GM23248 (cell line): Measurements from ENCODE around the gene ANKEF1. TPM values are rescaled to one million over a fixed set of nuclear protein-coding genes. Genes with fewer than 3 reads are reported as not detected.

ENCODE experiments used
- DNase-seq: peaks from one replicate; pipeline ENCODE4 v3.0.0-alpha.2; 2015
- H2AFZ ChIP-seq: fragments of 200-600 bp; sonication (generic); 2 replicates; pipeline ENCODE4 v1.6.1; 2016; ENCODE audit warnings: antibody characterized with exemption
- H3F3A ChIP-seq: fragments of 200-600 bp; sonication (generic); 2 replicates; pipeline ENCODE4 v1.6.1; 2016; ENCODE audit warnings: mild to moderate bottlenecking, antibody characterized with exemption, mixed run types; ENCODE audit not compliant: insufficient read depth
- H3K27ac ChIP-seq: fragments of 200-600 bp; sonication (generic); 2 replicates; pipeline ENCODE4 v1.5.1; 2016; ENCODE audit warnings: mild to moderate bottlenecking
- H3K27me3 ChIP-seq: fragments of 200-600 bp; sonication (generic); replicated peaks from 2 replicates; pipeline ENCODE4 v1.6.1; 2016; ENCODE audit warnings: mild to moderate bottlenecking; ENCODE audit not compliant: insufficient read depth
- H3K36me3 ChIP-seq: fragments of 200-600 bp; sonication (generic); 2 replicates; pipeline ENCODE4 v1.6.1; 2016; ENCODE audit warnings: low read depth, mild to moderate bottlenecking
- H3K4me1 ChIP-seq: fragments of 200-600 bp; sonication (generic); 2 replicates; pipeline ENCODE4 v1.6.1; 2016; ENCODE audit warnings: mild to moderate bottlenecking; ENCODE audit not compliant: insufficient read depth
- H3K4me2 ChIP-seq: fragments of 200-600 bp; sonication (generic); one replicate; pipeline ENCODE4 v1.6.1; 2016; ENCODE audit warnings: mild to moderate bottlenecking; ENCODE audit not compliant: unreplicated experiment
- H3K4me3 ChIP-seq: fragments of 200-600 bp; sonication (generic); 2 replicates; pipeline ENCODE4 v1.5.1; 2016; ENCODE audit warnings: mild to moderate bottlenecking
- H3K79me2 ChIP-seq: fragments of 200-600 bp; sonication (generic); 2 replicates; pipeline ENCODE4 v1.6.1; 2016; ENCODE audit warnings: mild to moderate bottlenecking; ENCODE audit not compliant: insufficient read depth
- H3K9ac ChIP-seq: fragments of 200-600 bp; sonication (generic); 2 replicates; pipeline ENCODE4 v1.6.1; 2016; ENCODE audit warnings: mild to moderate bottlenecking
- H3K9me2 ChIP-seq: fragments of 200-600 bp; sonication (generic); 2 replicates; pipeline ENCODE4 v1.6.1; 2016; ENCODE audit warnings: mixed run types, mild to moderate bottlenecking, moderate library complexity; ENCODE audit not compliant: insufficient read depth
- H3K9me3 ChIP-seq: fragments of 200-600 bp; sonication (generic); one replicate; pipeline ENCODE4 v1.6.1; 2017; ENCODE audit warnings: low read depth
- H4K20me1 ChIP-seq: fragments of 200-600 bp; sonication (generic); 2 replicates; pipeline ENCODE4 v1.6.0; 2016; ENCODE audit not compliant: insufficient read depth
- EZH2 ChIP-seq: fragments of 200-600 bp; sonication (generic); IDR thresholded peaks from 2 replicates; pipeline ENCODE4 v1.6.1; 2018; ENCODE audit warnings: antibody characterized with exemption, mild to moderate bottlenecking; ENCODE audit not compliant: insufficient read depth, poor library complexity, severe bottlenecking
- EZH2phosphoT487 ChIP-seq: fragments of 200-600 bp; sonication (generic); IDR thresholded peaks from 2 replicates; pipeline ENCODE4 v1.6.1; 2018; ENCODE audit warnings: antibody characterized with exemption, moderate library complexity, mild to moderate bottlenecking, low read depth; ENCODE audit not compliant: insufficient read depth
- WGBS, 2 experiments: methylation state at CpG; one replicate each; pipeline ENCODE4 v1.1.6; 2015 to 2017; ENCODE audit warnings: low lambda C conversion rate in 2 of 2, low coverage in 1 of 2; ENCODE audit errors: missing lambda C conversion rate in 2 of 2; 5-methylcytosine and 5-hydroxymethylcytosine counted together
- in situ Hi-C: fragments of 300-500 bp; cut with MboI; formaldehyde crosslinking; loops from 2 replicates; pipeline ENCODE4 v1.15.0; 2020
- polyA plus RNA-seq: library from polyadenylated mRNA; unstranded; fragments of >200 nt; fragmentation: Nextera tagmentation; extraction: Ambion mirVana; gene quantifications from 2 replicates; pipeline ENCODE4 v1.2.1, GENCODE V29; 2016
- total RNA-seq: library from RNA; depleted of rRNA; stranded (reverse); fragments of >200 nt; shearing (Covaris generic); gene quantifications from 2 replicates; pipeline ENCODE4 v1.2.3, GENCODE V29; 2014

The ANKEF1 gene
- total and polyA plus RNA-seq, 2 experiments from 2014 or later: 0.06 to 0.22 TPM

DNA sequence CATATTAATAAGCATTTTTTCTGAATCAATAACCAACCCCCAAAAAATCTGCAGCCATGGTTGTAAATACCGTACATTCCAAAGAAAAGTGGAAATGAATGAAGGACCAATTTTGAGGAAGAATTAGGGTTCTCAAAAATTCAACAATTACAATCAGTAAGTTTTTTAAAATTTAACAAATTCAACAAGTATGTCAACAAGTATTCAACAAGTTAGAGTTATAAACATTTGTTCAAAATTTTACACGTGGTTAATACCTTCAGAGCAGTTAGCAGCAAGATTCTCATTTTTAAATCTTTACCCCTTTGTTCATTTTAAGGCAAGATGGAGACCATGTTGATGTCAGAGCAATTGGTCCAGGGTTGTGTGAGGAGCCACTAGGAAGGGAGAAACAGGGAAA lies 27.6 kb upstream of the ANKEF1 start:
- 0 out of 2 replicates have a peak, but pooled peaks cover 3% of the 10 kb centered on the region for H3K27me3 ChIP-seq
- H3K4me2 ChIP-seq: no peak overlapping the region
- no peaks in the 10 kb centered on the region for H4K20me1 ChIP-seq
- no peak for TF ChIP-seq EZH2
- TF ChIP-seq EZH2phosphoT487: no peak
- H3K36me3 ChIP-seq: no peaks in the 10 kb centered on the region
- no peak for DNase-seq
- H3K4me3 ChIP-seq: no peak overlapping the region
- no peak overlapping the region for H3K27ac ChIP-seq
- H3F3A ChIP-seq: no peaks in the 10 kb centered on the region
- no peak overlapping the region for H2AFZ ChIP-seq
- 1 to 7% methylated on average over 2 of the region's 2 CpGs for WGBS, 2 experiments
- H3K9me2 ChIP-seq: no peaks in the 10 kb centered on the region
- no peaks in the 10 kb centered on the region for H3K4me1 ChIP-seq
- in situ Hi-C loops: no loop called here
- no peaks in the 10 kb centered on the region for H3K79me2 ChIP-seq
- no peak overlapping the region for H3K9ac ChIP-seq
- no peaks in the 10 kb centered on the region for H3K9me3 ChIP-seq

DNA sequence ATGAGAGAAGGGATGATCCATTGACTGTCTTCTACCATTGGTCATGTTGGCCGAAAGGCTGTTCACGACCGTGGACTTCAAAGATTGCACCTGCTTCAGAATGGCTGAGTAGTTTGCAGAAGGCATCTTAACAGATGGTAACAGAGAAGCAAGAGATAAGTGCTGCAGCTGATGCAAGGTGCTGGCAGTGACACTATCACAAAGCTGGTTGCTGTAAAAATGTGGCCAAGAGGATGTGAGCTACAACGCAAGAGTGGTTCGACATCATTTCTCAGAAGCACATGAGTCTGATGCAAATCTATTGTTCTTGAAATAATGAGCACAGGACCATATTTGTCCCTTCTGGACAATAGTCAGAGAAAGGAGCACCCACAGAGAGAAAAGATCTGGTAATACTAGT lies 27.0 kb upstream of the ANKEF1 start:
- Histone ChIP-seq H3K9me2 (no peaks in the 10 kb centered on the region), H3F3A (no peaks in the 10 kb centered on the region), H4K20me1 (no peaks in the 10 kb centered on the region), H3K9me3 (no peaks in the 10 kb centered on the region), H3K27me3 (0 out of 2 replicates have a peak, but pooled peaks cover 3% of the 10 kb centered on the region), H2AFZ (no peak overlapping the region), H3K36me3 (no peaks in the 10 kb centered on the region), H3K4me2 (no peak overlapping the region), H3K9ac (no peak overlapping the region), H3K79me2 (no peaks in the 10 kb centered on the region), H3K4me3 (no peak overlapping the region), H3K4me1 (no peaks in the 10 kb centered on the region), H3K27ac (no peak overlapping the region)
- TF ChIP-seq EZH2: no peak
- no peak for TF ChIP-seq EZH2phosphoT487
- in situ Hi-C loops: no loop called here
- 72 to 75% methylated on average over 5 of the region's 5 CpGs for WGBS, 2 experiments
- no peak for DNase-seq

DNA sequence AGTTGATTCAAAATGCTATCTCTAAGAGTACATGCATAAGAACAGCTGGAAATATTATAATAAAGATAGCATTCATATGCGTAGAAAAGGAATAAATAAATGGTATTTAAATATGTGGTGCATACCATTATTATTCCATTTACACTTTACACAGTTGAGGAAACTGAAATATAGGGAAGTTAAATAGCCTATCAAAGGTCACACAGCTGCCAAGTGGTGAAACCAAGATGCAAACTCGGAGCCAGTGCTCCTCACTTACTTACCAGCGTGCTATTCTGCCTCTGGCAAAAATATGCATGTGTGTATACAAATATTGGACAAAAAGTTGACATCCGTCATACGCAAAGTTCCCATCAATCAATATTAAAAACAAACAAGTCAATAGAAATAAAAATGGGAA lies 22.3 kb upstream of the ANKEF1 start:
- 45% methylated on average over 5 of the region's 5 CpGs for WGBS, 2 experiments

DNA sequence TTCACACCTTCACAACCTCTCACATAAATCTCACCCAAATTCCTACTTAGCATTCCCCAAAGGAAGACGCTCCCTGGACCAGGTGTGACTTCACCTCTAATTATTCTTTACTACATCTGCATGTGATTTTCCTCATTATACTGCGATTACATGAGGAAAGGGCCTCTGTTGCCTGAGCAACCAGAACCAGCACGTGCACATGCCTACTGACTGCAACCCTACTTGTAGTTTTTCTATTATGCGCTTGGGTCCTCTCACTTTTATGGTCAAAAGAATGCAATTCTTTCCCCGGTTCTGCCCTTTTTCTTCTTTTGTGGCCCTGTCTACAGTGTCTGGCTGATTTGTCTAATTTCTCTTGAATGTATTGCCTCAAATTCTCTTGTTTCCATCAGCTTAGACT lies 20.4 kb upstream of the ANKEF1 start:
- 66 to 67% methylated on average over 5 of the region's 5 CpGs for WGBS, 2 experiments
- Histone ChIP-seq H3K27ac (no peak overlapping the region), H3K27me3 (no peaks in the 10 kb centered on the region), H3K9ac (no peak overlapping the region), H3K79me2 (no peaks in the 10 kb centered on the region), H3K9me2 (no peaks in the 10 kb centered on the region), H3K4me1 (no peaks in the 10 kb centered on the region), H3F3A (no peaks in the 10 kb centered on the region), H3K9me3 (no peaks in the 10 kb centered on the region), H2AFZ (no peak overlapping the region), H3K36me3 (no peaks in the 10 kb centered on the region), H3K4me3 (no peak overlapping the region), H4K20me1 (no peaks in the 10 kb centered on the region), H3K4me2 (no peak overlapping the region)
- DNase-seq: no peak
- in situ Hi-C loops: no loop called here
- TF ChIP-seq EZH2 (no peak), EZH2phosphoT487 (no peak)

More for the DNA sequence above, 22.3 kb upstream of the ANKEF1 start:
- no peaks in the 10 kb centered on the region for H3K79me2 ChIP-seq
- H3K4me2 ChIP-seq: no peak overlapping the region
- no peaks in the 10 kb centered on the region for H3K9me2 ChIP-seq
- no peak overlapping the region for H3K4me3 ChIP-seq
- no peak overlapping the region for H2AFZ ChIP-seq
- 0 out of 2 replicates have a peak, but pooled peaks cover 3% of the 10 kb centered on the region for H3K27me3 ChIP-seq
- no peaks in the 10 kb centered on the region for H3F3A ChIP-seq
- no peak overlapping the region for H3K9ac ChIP-seq
- no peaks in the 10 kb centered on the region for H4K20me1 ChIP-seq
- no peaks in the 10 kb centered on the region for H3K36me3 ChIP-seq
- DNase-seq: no peak
- no peak for TF ChIP-seq EZH2
- TF ChIP-seq EZH2phosphoT487: no peak
- in situ Hi-C loops: no loop called here
- no peaks in the 10 kb centered on the region for H3K9me3 ChIP-seq
- no peak overlapping the region for H3K27ac ChIP-seq
- no peaks in the 10 kb centered on the region for H3K4me1 ChIP-seq

DNA sequence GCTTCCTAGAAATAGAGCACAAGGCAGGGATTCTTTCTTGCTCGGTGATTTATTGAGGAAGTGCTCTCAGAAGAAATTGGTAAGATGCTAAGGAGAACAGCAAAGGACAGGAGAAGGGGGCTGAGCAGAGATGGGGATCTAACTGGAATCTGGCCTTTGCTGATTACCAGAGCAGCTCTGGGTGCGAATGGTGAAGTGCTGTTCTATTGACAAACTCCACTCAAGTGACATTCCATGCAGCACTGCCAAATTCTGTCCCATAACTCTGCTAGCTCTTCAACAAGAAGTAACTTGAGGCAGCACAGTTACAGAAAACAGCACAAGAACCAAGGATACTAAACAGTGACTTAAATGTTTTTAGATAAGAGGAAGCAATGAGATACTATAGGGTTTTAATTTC lies 13.8 kb upstream of the ANKEF1 start:
- no peaks in the 10 kb centered on the region for H3K9me2 ChIP-seq
- no peak overlapping the region for H3K4me2 ChIP-seq
- no peaks in the 10 kb centered on the region for H3K9me3 ChIP-seq
- no peak overlapping the region for H3K4me3 ChIP-seq
- no peak overlapping the region for H3K9ac ChIP-seq
- no peaks in the 10 kb centered on the region for H3K4me1 ChIP-seq
- no peak overlapping the region for H3K27ac ChIP-seq
- TF ChIP-seq EZH2phosphoT487 (no peak), EZH2 (no peak)
- no peaks in the 10 kb centered on the region for H3K79me2 ChIP-seq
- no peaks in the 10 kb centered on the region for H3K36me3 ChIP-seq
- WGBS, 2 experiments: 13 to 24% methylated on average over 2 of the region's 2 CpGs
- no peak overlapping the region for H2AFZ ChIP-seq
- H3F3A ChIP-seq: no peaks in the 10 kb centered on the region
- 0 out of 2 replicates have a peak, but pooled peaks cover 6% of the 10 kb centered on the region for H3K27me3 ChIP-seq
- no peak for DNase-seq
- in situ Hi-C loops: no loop called here
- H4K20me1 ChIP-seq: no peaks in the 10 kb centered on the region
